Central memory CD4-positive, alpha-beta T cell (primary cell): ENCODE data around the gene KCNQ1OT1.

ENCODE experiments used
- DNase-seq: peaks from one replicate; pipeline ENCODE4 v3.0.0; 2022

The KCNQ1OT1 gene

DNA sequence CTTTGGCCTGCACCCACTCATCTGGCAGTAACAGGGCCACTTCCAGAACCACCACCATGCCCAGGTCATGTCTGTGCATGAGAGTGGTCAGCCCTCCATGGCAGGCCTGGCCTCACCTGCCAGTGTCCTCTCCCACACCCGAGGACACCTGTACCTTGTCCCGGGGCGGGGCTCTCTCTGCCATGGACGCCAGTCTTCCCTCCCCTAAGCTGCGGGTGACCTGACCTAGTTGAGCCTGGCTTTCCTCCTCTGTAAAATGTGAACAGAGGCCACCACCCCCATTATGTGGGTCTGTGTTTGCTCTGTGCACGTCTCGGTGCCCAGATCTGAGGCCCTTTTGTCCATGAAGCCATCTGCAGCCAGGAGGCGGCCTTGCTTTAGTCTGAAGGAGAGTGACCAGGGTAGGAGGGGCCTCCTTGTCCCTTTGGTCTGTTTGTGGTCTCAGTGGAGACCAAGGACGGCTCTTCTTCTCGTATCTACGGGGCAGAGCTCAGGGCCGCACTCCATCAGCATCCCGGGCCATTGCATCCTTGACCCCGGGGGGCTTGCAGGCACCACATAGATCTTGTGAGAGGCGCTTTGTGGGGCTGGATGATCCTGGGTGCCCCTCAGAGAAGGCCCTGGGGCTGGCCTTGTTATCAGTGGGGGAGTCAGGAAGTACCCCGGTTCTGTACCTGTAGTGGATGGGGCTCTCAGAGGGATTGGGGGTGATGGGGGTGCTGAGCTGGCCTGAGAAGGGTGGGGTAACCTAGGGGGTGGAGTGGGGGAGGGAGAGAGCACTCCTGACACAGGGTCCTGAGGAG lies 133.4 kb downstream of the KCNQ1OT1 start:
- no peak for DNase-seq

DNA sequence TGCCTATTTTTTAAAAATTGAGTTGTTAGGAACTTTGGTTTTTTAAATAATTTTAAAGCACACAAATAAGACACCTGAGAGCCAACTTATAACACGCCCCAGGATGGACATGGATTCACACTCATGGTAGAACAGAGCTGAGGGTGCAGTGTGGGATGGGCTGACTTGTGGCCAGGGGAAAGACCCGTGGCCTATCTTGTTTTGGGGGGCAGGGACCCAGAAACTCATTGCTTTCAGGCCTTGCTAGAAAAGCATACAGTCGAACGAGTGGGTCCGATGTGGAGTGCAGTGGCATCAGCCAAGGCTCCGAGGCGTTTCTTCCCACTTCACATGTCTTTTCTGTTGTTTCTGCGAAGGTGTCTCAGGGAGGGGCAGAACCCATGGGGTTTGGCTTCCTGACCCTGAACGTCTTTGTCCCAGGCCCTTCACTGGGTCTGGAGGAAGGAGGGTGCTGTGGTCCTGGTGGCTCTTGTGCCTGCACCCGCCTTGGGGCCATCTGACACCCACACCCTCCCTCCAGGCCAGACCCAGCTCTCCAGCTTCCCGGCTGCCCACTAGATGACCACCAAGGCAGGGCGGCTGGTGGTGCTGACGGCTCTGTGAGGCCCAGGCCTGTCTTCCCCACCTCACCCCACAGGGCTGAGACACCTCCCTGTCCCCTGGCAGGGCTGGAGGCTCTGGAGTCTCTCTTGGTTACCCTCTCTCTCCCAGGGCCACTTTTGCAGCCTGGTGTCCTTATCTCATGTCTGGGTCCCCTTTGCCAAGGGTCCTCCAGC lies 134.2 kb downstream of the KCNQ1OT1 start:
- DNase-seq = no peak

DNA sequence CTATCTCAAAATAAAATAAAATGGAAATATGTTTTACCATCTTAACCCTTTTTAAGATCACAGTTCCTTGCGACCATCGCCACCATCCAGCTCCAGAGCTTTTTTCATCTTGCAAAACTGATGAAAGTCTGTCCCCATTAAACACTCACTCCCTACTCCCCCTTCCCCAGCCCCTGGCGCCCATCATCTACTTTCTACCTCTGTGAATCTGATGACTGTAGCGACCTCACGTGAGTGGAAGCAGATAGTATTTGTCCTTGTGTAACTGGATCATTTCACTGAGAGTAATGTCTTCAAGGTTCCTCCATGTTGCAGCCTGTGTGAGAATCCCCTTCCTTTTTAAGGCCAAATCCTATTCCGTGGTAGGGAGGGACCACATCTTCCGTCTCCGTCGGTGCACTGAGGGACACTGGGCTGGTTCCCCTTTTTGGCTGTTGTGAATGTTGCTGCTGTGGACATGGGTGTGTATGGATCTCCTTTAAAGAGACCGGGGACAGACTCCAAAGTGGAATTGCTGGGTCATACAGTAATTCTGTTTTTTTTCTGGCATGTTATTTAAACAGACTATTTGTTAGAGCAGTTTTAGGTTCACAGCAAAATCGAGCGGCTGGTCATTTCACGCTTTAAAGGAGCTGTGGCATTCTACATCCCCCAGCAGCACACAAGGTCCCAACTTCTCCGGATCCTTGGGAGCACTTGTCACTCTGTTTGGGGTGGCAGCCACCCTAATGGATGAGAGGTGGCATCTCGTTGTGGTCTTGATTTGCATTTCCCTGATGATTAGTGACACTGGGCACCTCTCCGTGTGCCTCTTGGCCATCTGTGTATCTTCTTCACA lies 135.0 kb downstream of the KCNQ1OT1 start:
- DNase-seq = no peak

DNA sequence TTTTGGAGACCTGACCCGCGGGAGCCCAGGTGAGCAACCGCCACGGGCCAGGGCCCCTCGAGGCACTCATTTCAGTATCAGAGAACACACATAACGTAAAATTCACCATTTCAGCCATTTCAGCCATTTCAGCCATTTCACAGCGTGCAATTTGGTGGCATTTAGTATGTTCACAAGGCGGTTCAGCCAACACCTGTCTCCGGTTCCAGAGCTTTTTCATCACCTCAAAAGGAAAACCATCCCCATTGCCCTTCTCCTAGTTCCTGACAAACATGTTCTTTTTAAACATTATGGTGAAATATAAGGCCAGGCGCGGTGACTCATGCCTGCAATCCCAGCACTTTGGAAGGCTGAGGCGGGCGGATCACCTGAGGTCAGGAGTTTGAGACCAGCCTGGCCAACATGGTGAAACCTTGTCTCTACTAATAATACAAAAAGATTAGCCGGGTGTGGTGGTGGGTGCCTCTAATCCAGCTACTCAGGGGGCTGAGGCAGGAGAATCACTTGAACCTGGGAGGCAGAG lies 135.7 kb downstream of the KCNQ1OT1 start:
- no peak for DNase-seq

DNA sequence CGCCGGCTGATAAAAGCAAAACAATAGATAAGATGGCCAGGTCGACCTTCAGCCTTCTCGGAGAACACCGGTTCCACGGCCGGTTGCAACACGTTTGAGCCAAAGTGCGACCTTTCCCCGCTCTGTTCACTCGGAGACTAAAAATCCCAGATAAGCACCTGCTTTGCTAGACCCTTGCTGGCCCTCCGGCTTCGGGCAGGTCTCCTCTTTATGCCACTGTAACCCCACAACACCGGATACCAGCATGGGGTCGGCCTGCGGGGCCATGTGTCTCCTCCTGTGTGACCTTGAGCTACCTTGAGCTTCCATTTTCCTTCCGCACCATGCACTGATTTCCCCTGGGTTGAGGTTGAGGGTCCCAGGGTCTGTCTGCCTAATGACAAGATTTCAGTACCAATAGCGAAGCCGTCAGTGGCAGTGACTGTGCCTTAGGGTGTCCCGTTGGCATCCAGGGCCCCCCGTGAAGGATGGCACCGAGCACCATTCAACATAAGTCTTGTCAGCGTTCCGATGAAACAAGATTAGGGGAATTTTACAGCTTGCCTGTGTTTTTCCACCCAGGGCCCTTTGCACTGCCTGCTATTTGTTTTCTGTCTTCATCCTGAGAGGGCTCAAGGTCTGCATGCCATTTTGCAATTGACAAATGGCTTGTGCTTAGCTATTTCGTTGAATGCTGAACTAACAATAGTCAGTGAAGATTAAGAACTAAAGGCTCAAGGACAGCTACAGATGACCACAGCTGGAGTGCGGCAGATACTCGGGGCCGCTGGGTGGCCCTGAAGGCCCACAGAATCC lies 136.4 kb downstream of the KCNQ1OT1 start:
- no peak for DNase-seq

DNA sequence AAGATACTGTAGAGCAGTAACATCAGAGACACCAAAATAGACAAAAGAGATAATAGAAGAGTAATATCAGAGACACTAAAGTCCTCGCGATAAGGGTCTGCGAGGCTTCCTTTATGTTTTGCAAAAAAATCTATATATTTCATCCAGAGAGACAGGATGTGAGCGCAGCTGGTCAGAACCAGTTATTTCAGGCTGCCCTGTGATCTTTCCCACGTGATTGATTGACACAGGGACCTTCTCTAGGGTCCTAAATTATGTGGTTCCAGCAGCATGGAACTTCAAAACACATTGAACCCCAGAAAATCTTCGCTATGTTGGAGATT lies 136.9 kb downstream of the KCNQ1OT1 start:
- no peak for DNase-seq

DNA sequence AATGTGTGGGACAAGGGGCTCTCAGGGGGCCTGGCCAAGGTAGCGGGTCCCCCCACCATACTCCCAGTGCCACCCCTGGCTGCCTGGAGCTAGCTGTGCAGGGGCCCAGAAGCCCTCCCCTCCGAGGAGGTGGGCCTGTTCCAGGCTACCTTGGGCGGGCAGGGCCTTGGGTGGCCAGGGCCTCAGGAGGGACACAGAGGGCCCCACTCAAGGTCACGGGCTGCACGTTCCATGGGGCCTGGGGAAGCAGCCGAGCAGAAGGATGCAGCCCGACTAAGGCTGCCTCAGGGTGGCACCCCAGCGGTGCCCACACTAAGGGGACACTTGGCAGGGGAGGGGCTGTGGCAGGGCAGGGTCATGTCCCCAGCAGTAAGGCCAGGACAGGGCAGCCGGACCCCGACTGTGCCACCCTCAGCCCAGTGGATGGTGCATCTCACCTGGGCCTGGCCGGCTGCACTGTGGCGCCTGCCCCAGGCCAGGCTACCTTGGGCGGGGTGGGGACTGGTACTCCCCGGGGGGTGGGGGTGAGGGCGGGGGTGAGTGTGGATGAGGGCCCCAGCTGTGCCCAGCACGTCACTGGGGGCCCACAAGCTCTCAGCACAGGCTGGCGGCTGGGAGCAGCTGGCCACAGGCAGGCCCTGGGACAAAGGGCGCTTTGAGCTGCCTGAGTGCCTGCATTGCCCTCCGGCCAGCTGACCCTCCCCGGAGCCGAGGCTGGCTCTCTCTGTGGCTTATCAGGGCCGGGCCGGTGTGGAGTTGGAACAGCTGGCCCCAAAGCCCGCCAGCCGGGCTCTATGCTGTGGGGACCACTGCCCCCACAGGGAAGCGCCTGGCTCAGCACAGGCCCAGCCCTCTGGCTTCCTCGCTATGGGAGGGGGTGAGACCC lies 137.9 kb downstream of the KCNQ1OT1 start:
- DNase-seq = no peak

DNA sequence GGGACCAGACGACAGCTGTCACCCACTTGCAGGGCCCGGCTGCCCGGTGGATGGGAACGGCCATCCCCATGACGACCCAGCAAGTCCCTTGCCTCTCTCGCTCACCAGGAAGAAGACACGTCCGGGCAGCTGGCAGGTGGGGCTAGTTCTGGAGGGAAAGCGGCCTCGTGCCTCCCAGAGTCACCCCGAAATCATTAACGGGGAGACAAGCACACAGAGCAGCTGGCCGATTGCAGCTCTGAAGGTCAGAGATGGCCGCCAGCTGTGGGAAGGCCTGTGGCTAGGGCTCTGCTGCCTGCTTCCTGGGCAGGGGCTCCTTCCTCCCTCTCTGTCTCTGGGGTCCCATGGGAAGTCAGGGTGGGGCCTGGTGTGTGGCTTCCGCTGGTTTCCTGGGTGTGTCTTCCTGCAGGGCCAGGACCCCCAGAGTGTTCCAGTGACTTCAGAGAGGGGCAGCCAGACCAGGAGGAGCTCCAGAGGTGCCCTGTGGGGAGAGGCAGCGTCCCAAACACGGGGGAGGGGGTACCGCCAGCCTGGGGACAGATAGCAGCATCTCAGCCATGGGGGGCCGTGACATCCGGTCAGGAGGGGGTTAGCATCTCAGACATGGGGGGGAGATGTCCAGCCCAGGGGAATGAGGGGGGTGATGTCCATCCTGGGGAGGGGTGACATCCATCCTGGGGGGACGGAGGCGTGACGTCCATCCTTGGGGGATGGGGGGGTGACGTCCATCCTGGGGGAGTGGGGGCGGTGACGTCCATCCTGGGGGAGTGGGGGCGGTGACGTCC lies 140.1 kb downstream of the KCNQ1OT1 start:
- DNase-seq = no peak

DNA sequence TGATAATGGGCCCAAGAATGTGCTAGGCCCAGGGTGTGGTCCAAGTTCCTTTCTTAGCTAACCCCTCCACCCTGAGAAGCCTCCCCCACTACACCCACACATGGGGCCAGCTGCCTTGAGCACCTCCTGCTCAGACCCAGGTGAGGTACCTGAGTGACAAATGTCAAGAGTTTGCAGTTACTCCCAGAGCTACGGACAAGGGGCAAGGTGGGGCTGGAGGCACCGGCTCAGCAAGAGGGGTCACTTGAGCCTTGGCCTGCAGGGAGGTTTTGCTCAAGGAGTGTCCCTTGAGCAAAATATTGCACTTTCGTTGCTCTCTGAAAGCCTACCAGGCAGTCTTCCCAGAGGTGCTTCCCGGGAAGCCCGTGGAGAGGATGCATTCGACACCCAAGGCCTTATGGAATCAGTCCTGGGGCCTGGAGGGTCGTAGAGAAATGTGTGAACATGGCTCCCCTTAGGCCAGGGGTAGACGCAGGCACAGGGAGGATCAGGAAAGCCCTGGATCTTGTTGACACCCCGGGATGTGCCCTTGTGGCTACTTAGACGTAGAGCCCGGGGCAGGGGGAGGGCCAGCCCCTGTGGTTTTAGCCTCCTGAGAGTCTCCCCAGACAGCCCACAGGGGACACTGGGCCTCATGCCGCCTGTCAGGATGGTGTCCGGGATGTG lies 140.8 kb downstream of the KCNQ1OT1 start:
- no peak for DNase-seq

DNA sequence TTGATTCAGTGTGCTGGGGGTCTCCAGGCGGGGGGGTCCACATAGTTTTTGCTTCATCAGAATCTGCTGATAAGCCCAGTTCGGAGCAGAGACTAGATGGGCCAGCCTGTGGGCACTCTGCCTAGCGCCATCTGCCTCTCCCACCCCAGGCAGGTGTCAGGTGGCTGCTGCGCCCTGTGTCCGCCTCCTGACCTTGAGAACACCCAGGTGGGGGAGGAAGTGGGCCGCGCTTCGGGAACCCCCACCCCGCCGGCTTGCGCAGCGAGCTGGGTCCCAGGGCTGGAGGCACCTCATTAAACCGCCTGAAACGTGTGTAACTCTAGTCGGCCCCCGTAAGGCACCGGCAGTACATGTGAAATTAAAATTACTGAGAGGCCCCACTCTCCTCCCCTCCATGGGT lies 141.4 kb downstream of the KCNQ1OT1 start:
- no peak for DNase-seq
